Activated naive CD4-positive, alpha-beta T cell treated with anti-CD3 and anti-CD28 coated beads, Interleukin-2, amount 50 U/mL, for 24 hours (primary cell): ENCODE data around the gene AAK1.
"Not testable (repeated sequence)": the region's sequence is repeated elsewhere in the genome, so short reads cannot be mapped to it uniquely, and the experiment has no call there.

Experiments
- H3K27ac Mint-ChIP-seq: one replicate; pipeline ENCODE4 v1.8.0; 2021; ENCODE audit warnings: mild to moderate bottlenecking, mixed read lengths
- H3K27me3 Mint-ChIP-seq: one replicate; pipeline ENCODE4 v1.8.0; 2021; ENCODE audit warnings: mixed read lengths
- H3K36me3 Mint-ChIP-seq: one replicate; pipeline ENCODE4 v1.8.0; 2021; ENCODE audit warnings: mixed read lengths
- H3K4me1 Mint-ChIP-seq: one replicate; pipeline ENCODE4 v1.8.0; 2021; ENCODE audit warnings: mixed read lengths
- H3K4me3 Mint-ChIP-seq: one replicate; pipeline ENCODE4 v1.8.0; 2021; ENCODE audit warnings: mild to moderate bottlenecking, mixed read lengths
- H3K9me3 Mint-ChIP-seq: one replicate; pipeline ENCODE4 v1.8.0; 2021; ENCODE audit warnings: mixed read lengths

AAK1 gene

DNA sequence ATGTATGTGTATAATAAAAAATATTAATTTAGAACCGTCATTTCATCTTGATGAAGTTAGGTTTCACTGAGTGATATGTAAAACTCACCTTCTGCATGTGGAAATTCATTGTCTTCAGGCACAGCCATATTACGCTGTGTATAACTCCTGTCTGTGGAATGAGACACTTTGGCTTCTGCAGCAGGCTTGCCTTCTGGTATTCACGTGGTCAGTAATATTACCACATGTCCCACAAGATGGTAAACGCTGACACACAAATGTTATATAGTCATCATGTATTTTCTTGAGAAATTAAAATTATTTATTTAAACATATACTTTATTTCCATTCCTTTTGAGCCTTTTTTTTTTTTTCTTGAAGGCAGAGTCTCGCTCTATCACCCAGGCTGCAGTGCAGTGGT is 25.1 kb upstream of the AAK1 start:
- Mint-ChIP-seq H3K4me3 (no peak overlapping the region), H3K36me3 (peaks cover 7% of the 10 kb centered on the region), H3K27ac (no peak overlapping the region), H3K4me1 (peaks cover 25% of the 10 kb centered on the region), H3K27me3 (no peaks in the 10 kb centered on the region), H3K9me3 (peaks cover 5% of the 10 kb centered on the region)

DNA sequence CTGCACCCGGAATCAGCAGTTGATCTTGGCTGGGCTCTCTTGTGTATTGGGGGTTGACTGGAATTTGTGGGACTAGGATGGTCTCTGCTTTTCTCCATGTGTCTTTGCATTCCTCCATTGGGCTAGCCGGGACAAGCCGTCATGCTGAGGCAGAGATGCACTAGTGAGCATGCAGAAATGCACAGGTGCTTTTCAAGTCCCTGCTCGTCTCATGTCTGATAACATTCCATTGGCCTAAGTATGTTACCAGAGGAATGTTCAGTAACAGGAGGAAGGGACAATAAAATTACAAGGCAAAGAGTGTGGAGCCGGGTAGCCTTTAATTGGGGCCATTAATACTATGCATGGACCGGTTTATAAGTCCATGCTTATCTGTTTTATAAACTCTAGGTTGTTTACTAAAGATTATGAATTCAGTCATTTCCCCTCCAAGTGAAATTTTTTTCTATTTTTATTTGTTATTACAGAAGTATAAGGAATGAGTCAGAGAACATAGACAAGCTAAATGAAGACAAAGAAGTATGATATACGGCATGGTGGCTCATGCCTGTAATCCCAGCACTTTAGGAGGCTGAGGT is 24.4 kb upstream of the AAK1 start:
- peaks cover 25% of the 10 kb centered on the region for H3K4me1 Mint-ChIP-seq
- H3K27ac Mint-ChIP-seq = no peak overlapping the region
- H3K36me3 Mint-ChIP-seq = peaks cover 7% of the 10 kb centered on the region
- no peaks in the 10 kb centered on the region for H3K27me3 Mint-ChIP-seq
- no peak overlapping the region for H3K4me3 Mint-ChIP-seq
- H3K9me3 Mint-ChIP-seq = peaks cover 5% of the 10 kb centered on the region

DNA sequence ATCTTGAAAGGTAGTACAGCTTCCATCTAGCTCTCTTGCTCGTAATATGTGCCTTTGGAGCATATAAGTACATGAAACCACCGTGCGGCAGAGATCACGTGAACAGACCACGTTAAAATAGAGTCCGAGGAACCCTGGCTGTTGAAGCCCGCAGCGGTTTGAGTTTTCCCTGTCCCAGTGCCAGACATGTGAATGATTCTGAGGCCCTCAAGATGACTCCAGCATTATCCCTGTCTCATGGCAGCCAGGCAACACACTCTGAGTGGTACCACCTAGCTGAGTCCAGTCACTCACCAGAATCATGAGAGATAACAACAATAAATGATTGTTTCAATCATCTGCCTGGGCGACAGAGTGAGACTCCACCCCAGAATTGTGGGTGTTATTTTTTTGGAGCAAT is 21.6 kb upstream of the AAK1 start:
- Mint-ChIP-seq H3K27ac (no peak overlapping the region), H3K36me3 (peaks cover 3% of the 10 kb centered on the region), H3K9me3 (peaks cover 5% of the 10 kb centered on the region), H3K27me3 (no peaks in the 10 kb centered on the region), H3K4me3 (no peak overlapping the region), H3K4me1 (peaks cover 37% of the 10 kb centered on the region)

DNA sequence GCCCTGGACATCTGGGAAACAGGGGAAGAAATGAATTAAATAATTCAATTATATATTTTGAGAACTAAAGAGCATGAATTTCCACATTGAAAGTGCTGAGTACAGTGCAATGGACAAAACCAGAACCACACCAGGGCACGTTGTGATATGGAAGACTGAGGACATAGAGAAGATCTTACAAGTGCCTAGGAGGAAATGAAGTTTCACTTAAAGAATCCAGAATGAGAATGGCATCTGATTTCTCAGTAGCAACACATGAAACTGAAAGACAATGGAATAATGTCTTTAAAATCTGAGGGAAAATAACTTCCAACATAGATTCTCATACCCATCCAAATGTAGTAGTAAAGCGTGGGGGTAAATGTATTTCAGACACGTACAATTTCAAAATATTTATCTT is 20.3 kb upstream of the AAK1 start:
- H3K27ac Mint-ChIP-seq = no peak overlapping the region
- H3K9me3 Mint-ChIP-seq = peaks cover 5% of the 10 kb centered on the region
- H3K4me3 Mint-ChIP-seq = no peak overlapping the region
- peaks cover 3% of the 10 kb centered on the region for H3K36me3 Mint-ChIP-seq
- no peaks in the 10 kb centered on the region for H3K27me3 Mint-ChIP-seq
- H3K4me1 Mint-ChIP-seq = peaks cover 46% of the 10 kb centered on the region

DNA sequence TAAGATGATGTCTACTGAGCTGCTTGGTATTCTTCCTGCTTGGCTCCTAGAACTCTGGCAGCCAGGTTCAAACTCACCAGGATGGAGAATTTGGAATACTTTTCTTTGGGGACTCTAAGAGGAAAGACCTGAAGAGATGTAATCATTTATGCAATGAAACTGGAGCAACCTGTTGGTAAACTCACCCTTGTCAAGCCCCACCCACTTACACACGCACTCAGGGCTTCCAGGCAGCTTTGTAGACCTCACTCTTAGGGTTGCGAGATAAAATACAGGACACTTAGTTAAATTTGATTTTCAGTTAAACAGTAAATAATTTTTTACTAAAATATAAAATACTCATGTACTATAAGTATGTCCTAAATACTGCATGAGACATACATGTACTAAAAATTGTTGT is 19.0 kb upstream of the AAK1 start:
- peaks cover 41% of the 10 kb centered on the region for H3K4me1 Mint-ChIP-seq
- not testable (repeated sequence) for H3K36me3 Mint-ChIP-seq, H3K4me3 Mint-ChIP-seq, H3K27me3 Mint-ChIP-seq, H3K27ac Mint-ChIP-seq, H3K9me3 Mint-ChIP-seq

DNA sequence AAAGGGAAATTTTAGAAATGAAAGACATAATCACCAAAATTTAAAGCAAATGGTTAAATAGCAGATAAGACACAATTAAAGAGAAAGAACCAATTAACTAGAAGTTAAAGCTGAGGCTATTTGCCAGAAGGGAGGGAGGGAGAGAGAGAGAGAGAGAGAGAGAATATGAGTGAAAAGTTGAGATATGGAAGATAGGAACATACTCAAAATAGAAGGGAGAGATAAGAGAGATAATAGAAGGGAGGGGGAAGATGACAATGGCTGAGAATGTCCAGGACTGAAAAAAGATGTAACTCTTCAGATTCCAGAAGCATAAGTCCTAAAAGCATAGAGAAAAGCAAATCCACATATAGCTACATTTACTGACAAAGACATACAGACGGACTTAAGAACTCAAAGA is 17.1 kb upstream of the AAK1 start:
- H3K4me1 Mint-ChIP-seq = peaks cover 28% of the 10 kb centered on the region
- peaks cover 5% of the 10 kb centered on the region for H3K9me3 Mint-ChIP-seq
- H3K36me3 Mint-ChIP-seq = peaks cover 3% of the 10 kb centered on the region
- no peaks in the 10 kb centered on the region for H3K27me3 Mint-ChIP-seq
- no peak overlapping the region for H3K4me3 Mint-ChIP-seq
- peak overlapping the region; percentile 25 for H3K27ac Mint-ChIP-seq

DNA sequence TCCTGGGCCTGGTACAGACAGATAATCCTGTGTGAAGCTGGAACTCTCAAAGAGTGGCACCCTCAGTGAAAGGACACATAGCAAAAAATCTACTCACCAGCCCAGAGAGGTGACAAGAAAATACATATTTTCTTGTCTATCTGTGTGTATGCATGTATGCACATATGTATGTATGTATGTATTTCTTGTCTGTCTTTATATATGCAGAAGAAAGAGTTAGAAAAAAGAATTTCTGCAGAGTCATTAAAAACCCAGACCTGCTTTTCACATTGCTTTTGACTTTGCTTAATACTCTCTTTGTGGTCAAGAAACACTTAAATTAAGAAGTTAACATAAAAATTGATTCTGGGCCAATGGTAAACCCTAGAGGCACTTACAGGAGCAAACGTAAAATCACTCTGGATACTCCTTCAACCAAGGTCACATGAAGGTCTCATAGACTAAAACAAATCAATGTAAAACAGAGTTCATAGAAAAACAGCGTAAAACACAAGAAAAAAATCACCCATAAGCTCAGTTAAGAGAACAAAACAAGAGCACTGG is 16.5 kb upstream of the AAK1 start:
- Mint-ChIP-seq H3K4me1 (peaks cover 26% of the 10 kb centered on the region), H3K4me3 (no peak overlapping the region)

DNA sequence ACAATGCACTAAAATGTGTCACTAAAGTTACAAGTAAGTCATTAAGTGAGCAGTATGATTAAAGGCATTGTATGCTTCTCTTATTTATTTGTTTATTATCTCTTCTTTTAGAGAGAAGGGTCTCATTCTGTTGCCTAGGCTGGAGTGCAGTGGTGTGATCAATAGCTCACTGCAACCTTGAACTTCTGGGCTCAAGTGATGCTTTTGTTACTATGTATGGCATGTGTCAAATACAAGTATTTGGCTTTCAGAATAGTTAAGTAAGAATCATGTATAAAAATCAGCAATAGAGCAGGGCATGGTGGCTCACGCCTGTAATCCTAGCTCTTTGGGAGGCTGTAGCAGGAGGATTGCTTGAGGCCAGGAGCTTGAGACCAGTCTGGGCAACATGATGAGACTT is 15.8 kb upstream of the AAK1 start:
- Mint-ChIP-seq H3K4me1 (peaks cover 31% of the 10 kb centered on the region), H3K4me3 (no peak overlapping the region), H3K27me3 (no peaks in the 10 kb centered on the region), H3K9me3 (peaks cover 5% of the 10 kb centered on the region), H3K27ac (peak overlapping the region; percentile 8), H3K36me3 (peaks cover 3% of the 10 kb centered on the region)

More for the DNA sequence above, 16.5 kb upstream of the AAK1 start:
- peaks cover 3% of the 10 kb centered on the region for H3K36me3 Mint-ChIP-seq
- no peak overlapping the region for H3K27ac Mint-ChIP-seq
- H3K9me3 Mint-ChIP-seq = peaks cover 5% of the 10 kb centered on the region
- H3K27me3 Mint-ChIP-seq = no peaks in the 10 kb centered on the region

DNA sequence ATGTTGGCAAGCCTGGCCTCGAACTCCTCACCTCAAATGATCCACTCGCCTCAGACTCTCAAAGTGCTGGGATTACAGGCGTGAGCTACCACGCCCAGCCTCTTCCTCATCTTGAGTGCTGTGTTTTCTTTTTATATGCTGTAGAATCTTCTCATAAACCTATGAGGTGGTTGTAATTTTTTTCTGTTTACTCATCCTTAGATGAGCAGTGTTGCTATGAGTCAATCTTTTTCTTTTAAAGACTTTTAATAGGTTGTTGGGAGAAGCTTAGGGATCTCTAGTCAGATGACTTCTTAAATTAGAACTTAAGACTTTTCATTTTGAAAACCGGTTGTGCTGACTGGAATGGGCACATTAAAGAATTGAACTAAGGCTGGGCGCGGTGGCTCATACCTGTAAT is 8.7 kb upstream of the AAK1 start:
- Mint-ChIP-seq H3K36me3 (peaks cover 1% of the 10 kb centered on the region), H3K4me3 (no peak overlapping the region), H3K9me3 (no peaks in the 10 kb centered on the region), H3K27me3 (no peaks in the 10 kb centered on the region), H3K4me1 (peaks cover 62% of the 10 kb centered on the region), H3K27ac (peak overlapping the region; percentile 33)

DNA sequence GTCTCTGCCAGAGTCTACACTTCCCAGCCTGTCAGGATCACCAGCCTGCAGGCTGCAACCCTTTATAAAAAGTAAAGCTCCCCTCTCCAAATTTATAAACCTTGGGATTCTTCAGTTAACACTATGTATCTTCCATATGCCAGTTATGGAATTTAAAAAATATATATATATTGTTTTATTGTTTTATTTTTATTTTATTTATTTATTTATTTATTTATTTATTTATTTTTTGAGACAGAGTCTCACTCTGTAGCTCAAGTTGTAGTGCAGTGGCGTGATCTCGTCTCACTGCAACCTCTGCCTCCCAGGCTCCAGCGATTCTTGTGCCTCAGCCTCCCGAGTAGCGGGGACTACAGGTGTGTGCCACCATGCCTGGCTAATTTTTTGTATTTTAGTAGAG is 3.7 kb upstream of the AAK1 start:
- H3K36me3 Mint-ChIP-seq, H3K27me3 Mint-ChIP-seq, H3K9me3 Mint-ChIP-seq: not testable (repeated sequence)
- peak overlapping the region; percentile 99 for H3K27ac Mint-ChIP-seq
- H3K4me3 Mint-ChIP-seq = peak overlapping the region; percentile 31
- H3K4me1 Mint-ChIP-seq = peaks cover 62% of the 10 kb centered on the region

DNA sequence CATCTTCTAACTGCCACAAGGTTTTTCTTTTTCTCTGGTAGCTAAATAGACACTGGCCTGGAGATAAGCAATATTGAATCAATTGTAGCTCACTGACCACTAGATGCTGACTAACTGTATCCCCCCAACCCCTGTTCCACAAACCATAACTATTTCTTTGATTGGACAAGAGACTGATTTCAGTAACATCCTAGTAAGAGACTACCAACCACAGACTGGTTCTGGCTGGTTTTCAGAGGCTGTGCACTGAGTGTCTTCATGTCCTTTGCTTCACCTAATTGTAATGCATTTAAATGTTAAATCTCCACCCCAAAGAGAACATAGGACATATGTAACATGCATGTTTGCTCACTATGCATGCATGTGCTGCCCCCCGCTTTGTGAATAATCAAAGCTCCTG is 3.2 kb upstream of the AAK1 start:
- peak overlapping the region; percentile 31 for H3K4me3 Mint-ChIP-seq
- H3K27me3 Mint-ChIP-seq = no peaks in the 10 kb centered on the region
- peaks cover 60% of the 10 kb centered on the region for H3K4me1 Mint-ChIP-seq
- peak overlapping the region; percentile 99 for H3K27ac Mint-ChIP-seq
- H3K9me3 Mint-ChIP-seq = no peaks in the 10 kb centered on the region
- no peaks in the 10 kb centered on the region for H3K36me3 Mint-ChIP-seq

DNA sequence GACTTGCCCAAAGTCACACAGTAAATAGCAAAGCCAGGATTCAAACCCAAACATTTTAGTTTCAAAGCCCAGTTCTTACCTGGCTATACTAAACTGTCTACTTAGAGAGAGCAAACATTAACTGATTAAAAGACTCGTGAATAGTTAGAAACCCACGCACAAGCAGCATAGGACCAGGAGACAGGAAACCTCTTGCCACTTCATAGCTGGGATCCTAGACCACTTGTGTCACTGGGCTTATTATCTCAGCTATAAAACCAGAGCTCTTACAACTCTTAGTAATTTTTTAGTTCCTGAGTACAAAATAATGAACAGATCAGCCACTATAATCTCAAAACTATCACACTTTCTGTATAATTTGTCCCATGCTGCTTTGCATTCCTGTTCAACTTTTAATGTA is 2.4 kb upstream of the AAK1 start:
- Mint-ChIP-seq H3K27ac (peak overlapping the region; percentile 99), H3K9me3 (no peaks in the 10 kb centered on the region), H3K4me3 (peak overlapping the region; percentile 95), H3K4me1 (peaks cover 58% of the 10 kb centered on the region), H3K36me3 (no peaks in the 10 kb centered on the region), H3K27me3 (no peaks in the 10 kb centered on the region)

DNA sequence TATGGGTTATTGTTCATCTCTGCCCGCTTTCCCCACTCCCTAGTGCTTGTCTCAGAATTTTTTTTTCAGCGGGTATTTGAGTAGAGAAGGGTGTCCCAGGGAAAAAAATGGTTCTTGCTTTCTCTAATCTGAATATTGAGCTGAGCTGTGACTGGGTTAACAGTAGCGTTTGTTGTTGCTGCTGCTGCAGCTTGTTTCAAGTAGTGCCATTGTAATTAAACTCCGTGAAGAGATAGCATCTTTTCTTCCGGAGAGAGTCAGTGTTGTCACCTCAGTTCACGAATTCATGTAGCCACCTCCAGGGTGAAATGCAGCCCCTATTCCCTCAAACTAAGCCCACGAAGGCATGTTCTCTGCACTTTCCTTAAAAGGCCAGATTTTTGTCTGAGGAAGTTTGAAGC is 1.5 kb upstream of the AAK1 start:
- Mint-ChIP-seq H3K4me3 (peak overlapping the region; percentile 95), H3K4me1 (peaks cover 58% of the 10 kb centered on the region), H3K36me3 (no peaks in the 10 kb centered on the region), H3K27me3 (no peaks in the 10 kb centered on the region), H3K27ac (peak overlapping the region; percentile 99), H3K9me3 (no peaks in the 10 kb centered on the region)

DNA sequence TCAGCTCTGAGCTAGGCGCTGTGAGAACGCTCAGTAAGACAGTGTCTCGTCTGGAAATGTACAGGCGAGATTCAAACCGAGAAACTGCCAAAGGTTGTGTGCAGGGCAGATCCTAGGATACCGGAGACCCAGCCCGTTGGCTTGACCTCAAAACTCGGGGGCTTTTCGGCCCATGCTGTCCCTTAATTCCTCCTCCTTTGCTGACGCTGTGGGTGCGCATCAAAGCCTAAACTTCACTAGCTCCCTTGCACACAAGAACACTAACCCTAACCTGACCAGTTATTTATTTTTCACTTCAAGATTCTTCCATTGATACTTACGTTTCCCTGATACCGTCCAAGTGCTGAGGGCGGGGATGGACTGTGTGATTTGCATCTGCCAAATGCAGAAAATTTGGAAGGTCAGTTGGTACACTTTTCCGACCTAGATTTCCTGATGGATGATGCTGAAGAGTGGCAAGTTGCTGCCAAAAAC is 1.0 kb upstream of the AAK1 start:
- Mint-ChIP-seq H3K4me3 (peak overlapping the region; percentile 95), H3K9me3 (no peaks in the 10 kb centered on the region), H3K27ac (peak overlapping the region; percentile 99), H3K36me3 (peaks cover under 1% of the 10 kb centered on the region), H3K27me3 (no peaks in the 10 kb centered on the region), H3K4me1 (peaks cover 61% of the 10 kb centered on the region)

DNA sequence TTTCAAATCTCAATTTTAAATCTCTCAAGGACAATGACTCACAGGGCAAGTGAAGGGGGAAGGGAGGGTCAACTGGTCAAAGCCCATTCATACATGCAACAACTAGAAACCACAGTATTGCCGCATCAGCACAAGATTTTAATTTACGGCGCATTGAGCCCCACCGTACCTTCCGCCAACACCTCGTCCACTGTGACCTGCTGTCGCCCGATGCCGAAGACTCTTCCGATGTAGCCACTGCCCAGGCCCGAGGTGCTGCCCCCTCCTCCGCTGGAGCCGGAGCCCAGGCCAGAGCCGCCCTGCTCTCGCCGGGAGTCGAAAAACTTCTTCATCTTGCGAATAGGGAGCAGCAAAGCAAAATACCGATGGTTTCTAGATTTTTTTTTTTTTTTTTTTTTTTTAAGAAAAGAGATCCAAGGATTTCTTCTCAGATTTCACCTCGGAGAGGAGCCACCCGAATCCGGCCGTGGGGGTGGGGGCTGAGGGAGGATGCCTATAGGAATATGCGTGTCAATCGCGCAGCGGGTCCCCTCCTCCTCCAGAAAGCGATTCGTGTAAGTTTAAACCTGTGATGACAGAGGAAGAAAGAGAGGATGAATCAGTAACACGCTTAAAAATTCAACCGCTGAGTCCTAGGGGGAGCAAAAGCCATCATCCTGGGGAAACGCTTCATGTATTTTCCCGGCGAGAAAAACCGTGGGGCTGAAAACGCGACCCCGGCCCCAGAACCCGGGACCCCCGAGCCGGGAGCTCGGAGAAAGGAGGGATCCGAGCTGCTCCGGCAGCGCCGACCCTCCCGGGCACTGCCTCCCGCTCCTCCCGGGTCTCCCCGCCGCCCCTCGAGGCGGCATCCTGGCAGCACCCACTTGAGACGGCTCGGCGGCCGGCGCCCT is 584 bp downstream of the AAK1 start:
- H3K9me3 Mint-ChIP-seq = no peaks in the 10 kb centered on the region
- no peaks in the 10 kb centered on the region for H3K27me3 Mint-ChIP-seq
- H3K4me3 Mint-ChIP-seq = peak overlapping the region; percentile 90
- H3K27ac Mint-ChIP-seq = peak overlapping the region; percentile 95
- peaks cover 9% of the 10 kb centered on the region for H3K36me3 Mint-ChIP-seq
- H3K4me1 Mint-ChIP-seq = peaks cover 69% of the 10 kb centered on the region
